Measurements from ENCODE around the gene ISG20.
"Not testable (repeated sequence)": the region's sequence is repeated elsewhere in the genome, so short reads cannot be mapped to it uniquely, and the experiment has no call there.

Gene ISG20

DNA sequence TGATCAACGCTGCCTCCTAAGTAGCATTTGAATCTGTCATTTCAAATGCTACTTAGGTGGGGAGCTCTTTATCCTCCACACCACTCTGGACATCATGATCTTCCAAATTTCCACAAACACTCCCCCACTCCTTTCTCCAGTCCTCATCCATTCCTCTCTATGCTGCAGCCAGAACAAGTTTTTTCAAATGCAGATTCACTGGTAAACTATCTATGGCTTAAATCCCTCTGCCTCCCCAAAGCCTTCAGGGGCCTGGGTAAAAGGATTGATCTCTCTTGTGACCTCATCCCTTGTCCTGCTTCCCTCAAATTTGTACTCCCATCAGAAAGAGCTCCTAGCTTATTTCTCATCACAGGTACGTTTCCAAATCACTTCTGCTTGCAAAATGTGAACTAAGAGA lies 19.0 kb upstream of the ISG20 start:
- DNase-seq, result no peak

DNA sequence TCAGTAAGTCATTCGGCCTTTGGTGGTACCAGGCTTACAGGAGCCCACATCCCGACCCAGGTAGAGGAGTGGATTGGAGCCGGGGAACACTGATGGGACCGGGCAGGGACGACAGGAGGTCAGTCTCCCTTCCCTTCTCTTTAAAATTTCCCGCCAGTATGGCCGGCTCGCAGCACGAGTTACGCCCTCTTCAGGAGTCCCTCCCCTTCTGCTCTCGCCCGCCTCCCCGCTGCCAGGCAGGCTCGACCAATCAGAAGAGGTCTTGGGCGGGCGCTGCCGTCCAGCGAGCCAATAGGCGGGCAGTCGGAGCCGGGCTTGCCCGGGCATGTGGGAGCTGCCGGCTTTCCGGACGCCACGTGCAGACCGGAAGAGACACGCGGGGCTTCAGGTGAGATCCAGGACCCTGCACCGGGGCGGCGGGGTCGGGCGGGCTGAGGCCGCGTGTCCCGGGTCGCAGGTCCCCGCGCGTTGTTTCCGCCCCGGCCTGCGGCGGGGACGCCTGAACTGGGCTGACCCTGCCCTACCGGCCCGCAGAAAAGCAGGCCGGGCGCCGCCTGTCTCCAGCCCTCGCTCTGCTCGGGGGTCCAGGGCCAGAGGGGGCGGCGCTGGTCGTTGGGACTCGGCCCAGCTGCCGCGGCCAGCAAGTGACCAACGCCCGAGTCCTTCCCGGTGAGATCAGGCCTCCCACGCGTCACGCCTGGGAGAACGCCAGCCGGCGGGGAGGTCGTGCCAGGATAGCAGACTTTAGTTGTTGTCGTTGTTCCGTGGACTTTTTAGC lies 17.6 kb upstream of the ISG20 start, which contains the start of gene AEN:
AEN (plus strand) TSS at position 346 of the 778 bp plus-strand sequence. CDS start 4,870 bp downstream, outside the sequence.
- DNase-seq, result peak; percentile 96

DNA sequence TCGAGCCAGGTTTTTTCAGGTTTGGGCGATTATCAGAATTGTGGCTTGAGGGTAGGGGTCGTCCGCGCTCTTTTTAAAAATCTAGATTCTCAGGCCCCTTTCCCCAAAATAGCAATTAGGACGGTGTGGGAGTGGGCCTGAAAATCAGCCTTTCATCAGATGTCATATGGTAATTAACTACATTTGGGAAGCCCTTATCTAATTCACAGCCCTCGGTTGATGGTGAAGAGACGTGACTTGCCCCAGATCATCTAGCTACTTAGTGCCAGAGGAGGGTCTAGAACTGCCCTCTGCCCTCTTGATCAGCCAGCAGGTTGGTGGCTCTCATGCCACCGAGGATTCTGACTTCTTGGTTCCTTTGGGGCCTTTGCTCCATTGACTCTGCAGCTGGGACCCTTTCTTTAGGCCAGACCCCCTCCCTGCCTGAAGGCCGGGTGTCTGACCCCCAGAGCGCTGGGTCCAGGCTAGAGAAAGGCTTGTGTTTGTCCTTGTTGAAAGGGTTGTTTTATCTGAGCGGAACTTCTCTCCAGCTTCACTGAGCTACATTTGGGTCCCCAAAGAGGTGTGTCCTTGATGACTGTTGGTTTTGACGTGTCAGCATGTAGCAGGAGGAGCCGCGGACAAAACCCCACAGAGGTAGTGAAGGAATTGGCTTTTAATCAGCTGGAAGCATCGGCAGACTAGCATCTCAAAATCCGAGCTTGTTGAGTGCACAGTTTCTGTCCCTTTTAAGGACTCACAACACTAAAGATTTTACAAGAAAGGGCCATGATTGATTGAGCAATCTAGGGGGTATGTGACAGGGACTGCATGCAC lies 16.8 kb upstream of the ISG20 start:
- DNase-seq, result no peak

DNA sequence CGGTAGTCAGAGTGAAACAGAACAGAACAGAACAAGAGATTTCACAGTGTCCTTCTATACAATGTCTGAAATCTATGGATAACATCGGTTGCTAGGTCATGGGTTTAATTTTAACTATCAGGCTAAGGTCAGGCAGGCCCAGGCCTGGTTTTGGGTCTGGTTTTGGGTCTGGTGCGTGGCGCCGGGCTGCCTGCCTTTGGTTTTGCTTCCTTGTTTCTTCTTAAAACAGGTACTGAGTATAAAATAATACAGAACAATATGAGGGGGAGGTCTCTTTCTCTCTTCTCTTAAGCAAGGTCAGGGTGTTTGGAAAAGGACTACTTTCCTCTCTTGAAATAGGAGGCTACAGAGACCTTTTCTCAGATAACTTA lies 16.2 kb upstream of the ISG20 start:
- no peak for DNase-seq

DNA sequence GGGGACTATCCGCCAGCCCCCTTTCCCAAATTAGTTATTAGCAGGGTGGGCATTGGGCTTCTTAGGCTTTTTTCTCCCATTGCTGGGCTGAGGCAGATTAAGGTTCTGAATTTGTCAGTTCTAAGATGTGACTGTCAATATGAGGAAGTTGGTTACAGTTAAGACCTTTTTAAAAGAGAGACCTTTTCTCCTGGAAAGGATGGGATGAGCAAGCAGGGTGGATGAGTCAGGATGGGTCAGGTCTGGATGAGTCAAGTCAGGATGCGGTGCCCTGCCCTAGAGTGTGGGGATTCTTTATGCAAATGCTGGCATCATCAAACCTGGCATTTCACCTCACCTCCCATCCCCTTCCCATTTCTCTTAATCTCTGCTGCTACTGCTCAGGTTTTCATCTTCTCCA lies 15.8 kb upstream of the ISG20 start:
- no peak for DNase-seq

DNA sequence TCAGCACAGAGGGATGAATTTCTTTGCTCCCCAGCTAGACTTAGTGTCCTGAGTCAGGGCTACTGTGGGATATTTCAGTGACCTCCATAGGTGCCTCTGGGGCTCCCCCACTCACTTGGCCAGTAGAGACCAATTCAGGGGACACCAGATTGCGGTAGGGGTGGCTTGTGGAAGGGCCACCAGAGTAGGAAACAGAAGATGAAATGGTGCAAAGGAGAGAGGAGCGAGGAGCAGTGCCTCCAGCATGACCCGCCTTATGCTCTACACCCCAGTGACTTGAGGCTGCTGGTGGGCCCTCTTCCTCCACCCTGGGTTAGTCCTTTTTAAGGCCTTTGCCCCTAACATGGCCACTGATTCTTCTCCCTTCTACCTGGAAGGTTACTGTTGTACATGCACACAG lies 15.2 kb upstream of the ISG20 start:
- no peak for DNase-seq

DNA sequence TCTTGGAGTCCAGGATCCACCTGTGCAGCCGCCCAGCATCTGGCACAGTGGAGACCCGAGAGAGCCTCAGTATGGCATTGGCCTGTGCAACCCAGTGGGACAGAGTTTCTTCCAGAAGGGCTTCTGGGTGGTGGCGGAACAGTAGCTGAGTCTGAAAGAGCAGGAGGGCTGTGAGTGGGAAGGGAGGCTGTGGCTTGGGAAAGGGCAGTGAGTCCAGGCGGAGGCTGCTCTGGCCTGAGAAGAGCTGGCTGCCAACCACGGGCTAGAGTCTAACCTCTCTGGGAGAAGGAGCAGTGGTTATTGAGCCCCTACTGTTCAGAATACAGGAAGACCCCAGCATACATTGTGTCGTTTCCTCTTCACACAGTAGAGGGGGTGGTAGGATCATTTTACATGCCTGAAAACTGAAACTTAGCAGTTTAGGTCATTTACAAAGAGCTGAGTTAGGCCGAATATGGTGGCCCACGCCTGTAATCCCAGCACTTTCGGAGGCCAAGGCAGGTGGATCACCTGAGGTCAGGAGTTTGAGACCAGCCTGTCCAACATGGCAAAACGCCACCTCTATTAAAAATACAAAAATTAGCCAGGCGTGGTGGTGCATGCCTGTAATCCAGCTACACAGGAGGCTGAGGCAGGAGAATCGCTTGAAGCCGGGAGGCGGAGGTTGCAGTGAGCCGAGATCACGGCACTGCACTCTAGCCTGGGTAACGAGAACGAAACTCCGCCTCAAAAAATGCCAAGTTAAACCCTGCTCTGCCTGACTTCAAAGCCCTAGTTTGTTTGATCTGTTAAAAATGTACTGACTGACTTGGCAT lies 14.5 kb upstream of the ISG20 start:
- no peak for DNase-seq

DNA sequence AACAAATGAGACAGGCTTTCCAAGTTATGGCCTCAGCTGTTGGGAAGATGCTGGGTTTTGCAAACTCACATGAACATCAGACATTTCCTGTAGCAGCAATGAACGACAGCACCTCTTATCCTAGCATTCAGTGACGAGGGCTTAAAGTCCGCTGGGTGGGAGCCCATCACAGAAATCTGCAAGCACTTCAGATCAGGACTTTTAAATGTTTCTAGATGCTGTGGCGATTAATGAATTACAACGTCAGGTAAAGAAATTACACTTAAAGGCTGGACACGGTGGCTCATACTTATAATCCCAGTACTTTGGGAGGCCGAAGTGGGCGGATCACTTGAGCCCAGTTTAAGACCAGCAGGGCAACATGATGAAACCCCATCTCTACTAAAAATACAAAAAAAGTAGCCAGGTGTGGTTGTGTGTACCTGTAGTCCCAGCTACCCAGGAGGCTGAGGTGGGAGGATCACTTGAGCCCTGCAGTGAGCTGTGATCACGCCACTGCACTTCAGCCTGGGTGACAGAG lies 13.8 kb upstream of the ISG20 start:
- no peak for DNase-seq

DNA sequence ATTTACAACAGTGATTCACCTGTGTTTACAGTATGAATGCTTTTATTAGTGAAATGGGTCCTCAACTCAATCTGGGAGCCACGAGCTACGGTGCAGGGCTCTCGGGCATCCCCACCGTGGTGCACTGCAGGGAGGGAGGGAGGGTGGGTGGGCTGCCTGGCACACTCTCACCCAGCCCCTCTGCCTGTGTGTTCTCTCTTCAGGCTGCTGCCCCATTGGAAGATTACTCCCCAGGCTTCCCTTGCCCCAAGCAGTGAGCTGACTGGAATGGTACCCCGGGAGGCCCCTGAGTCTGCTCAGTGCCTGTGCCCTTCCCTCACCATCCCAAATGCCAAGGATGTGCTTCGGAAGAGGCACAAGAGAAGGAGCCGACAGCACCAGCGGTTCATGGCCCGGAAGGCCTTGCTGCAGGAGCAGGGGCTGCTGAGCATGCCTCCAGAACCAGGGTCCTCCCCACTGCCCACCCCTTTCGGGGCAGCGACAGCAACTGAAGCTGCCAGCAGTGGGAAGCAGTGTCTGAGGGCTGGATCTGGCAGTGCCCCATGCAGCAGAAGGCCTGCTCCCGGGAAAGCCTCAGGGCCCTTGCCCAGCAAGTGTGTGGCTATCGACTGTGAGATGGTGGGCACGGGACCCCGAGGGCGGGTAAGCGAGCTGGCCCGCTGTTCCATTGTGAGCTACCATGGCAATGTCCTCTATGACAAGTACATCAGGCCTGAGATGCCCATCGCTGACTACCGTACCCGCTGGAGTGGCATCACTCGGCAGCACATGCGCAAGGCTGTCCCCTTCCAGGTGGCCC lies 12.7 kb upstream of the ISG20 start:
- no peak for DNase-seq

DNA sequence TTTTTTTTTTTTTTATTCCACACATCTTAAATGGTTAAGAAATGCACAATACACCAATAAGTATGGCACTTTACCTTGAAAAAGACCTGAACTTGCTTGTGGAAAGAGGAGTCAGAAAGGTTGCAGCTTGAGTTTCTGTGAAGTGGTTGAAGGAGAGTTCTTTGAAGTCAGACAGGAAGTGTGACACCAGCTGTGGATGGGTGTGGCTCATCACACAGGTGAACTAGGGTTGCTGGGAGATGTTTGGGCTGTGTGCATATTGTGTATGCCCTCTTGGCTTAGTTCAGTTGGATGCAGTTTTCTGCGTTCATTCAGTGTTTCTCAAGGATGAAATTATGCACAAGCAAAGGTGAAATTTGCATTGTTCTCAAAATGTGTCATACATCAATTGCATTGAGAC lies 11.4 kb upstream of the ISG20 start:
- DNase-seq, result no peak

DNA sequence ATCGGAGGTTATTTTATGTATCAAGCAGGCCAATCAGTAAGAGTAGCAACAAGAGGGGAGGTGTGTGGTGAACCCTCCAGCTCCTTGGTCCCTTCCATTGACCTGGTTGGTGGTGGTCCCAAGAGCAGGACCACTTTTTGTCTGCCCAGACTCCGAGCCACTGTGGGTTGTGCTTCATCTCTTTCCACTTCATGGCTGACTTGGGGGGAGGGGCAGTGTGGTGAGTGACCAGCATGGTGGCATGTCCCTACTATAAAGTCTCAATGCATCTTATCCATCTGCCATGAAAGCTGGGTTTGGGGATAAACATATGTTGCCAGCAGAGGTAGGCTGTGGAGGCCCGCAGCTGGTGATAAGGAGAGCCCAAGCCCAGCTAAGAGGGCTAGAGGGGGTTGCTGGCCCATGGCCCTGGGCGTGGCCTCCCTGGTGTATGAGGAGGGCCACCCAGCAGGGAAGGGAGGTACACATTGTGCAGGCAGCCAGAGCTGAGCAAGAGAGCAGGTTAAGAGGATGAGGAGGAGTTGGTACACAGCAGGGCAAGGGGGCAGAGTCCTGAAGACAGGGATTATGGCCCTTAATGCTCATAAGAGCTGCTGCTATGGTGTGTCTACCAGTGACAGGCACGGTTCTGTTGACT lies 10.7 kb upstream of the ISG20 start:
- DNase-seq, result no peak

DNA sequence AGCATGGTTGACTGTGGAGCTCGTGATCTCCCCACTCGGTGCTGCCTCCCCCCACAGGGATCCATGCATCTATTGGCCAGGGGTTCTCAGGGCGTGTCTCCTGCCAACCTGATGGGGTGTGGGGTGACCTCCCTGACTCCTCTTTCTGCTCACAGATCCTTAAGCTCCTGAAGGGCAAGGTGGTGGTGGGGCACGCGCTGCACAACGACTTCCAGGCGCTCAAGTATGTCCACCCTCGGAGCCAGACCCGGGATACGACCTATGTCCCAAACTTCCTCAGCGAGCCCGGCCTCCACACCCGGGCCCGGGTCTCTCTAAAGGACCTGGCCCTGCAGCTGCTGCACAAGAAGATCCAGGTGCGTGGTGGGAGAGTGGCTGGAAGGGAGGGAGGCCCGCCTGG lies 9.7 kb upstream of the ISG20 start:
- DNase-seq, result no peak

DNA sequence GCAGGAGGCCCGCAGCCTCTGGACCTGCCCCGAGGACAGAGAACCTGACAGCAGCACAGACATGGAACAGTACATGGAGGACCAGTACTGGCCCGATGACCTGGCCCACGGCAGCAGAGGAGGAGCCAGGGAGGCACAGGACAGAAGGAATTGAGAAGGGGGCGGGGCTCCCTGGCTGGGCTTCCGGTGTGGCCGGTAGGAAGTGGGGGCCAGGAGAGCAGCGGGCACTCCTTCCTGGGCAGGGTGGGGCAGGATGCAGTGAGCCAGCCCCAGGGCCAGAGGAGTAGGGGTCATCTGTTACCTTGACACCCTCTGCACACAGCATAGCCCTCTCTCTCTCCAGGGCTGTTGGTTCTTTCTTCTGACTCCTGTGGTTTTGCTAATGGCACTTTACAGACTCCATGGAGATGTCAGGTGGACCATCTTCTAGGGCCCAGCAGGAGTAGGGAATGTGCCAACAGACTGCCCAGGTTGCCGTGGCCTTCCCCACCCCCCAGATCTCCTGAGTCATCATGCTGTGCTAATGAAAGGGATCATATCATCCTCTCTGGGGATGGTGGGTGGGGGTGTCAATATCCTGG lies 8.6 kb upstream of the ISG20 start:
- DNase-seq, result no peak

DNA sequence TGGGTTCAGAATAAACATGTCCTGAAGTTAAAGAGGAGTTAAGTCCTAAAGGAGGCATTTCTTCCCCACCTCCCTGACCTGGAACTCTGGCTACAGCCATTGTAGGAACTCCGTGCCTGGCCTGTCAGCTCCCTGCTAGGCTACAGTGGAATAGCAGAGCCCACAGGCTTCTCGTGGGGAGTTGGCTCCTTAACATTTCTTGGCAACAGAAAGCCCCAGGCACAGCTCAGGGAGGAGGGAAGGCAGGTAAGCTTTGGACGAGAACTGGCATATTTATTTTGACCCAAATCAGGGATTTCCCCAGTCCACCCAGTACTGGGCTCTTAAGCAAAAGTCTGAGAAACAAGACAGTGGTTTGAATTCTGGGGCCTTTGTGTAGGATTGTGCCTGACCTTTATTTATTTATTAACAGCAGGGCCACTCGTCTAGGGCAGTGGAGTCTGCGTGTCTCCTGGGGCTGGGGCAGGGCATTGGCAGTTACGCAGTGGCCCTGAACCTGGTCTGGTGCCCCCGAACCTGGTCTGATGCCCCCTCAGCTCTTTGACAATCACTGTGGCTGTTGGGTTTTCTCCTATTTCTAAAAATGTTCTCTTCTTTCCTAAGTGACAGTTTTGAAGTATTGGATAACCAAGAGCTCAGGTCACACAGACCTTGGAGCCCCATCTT lies 7.9 kb upstream of the ISG20 start:
- DNase-seq, result no peak

DNA sequence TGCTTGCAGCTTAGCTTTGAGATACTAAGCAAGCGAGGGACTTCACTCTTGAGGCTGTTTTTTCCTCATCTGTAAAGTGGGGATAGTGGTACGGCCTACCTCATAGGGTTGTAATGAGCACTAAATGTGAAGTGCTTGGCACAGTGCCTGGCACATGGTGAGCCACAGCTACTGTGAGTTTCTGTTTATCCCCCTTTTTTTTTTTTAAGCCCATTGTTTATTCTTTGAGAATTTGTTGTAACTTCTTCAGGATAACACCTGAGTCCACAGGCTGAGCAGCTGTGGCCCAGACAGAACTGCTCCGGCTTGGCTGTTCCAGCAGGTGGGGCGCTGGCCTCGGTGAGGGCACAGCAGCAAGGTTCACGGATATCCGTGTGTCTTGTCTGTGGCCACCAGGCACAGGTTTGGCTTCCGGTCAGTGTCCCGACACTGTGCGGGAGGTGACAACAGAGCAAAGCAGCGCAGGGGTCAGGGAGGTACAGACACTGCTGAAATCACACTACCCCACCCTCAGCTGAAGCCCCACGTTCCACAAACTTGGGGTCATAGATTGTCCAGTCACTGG lies 7.3 kb upstream of the ISG20 start:
- no peak for DNase-seq

DNA sequence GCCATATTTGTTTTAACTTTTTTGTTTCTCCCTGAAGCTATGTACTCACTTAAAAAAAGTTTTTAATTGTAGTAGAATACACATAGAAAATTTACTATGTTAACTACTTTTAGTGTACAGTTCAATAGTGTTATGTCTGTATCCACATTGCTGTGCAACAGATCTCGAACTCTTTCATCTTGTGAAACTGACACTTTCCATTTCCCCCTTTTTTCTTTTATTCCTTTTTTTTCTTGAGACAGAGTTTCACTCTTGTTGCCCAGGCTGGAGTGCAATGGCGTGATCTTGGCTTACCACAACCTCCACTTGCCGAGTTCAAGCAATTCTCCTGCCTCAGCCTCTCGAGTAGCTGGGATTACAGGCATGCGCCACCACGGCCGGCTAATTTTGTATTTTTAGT lies 6.0 kb upstream of the ISG20 start:
- not testable (repeated sequence) for DNase-seq

DNA sequence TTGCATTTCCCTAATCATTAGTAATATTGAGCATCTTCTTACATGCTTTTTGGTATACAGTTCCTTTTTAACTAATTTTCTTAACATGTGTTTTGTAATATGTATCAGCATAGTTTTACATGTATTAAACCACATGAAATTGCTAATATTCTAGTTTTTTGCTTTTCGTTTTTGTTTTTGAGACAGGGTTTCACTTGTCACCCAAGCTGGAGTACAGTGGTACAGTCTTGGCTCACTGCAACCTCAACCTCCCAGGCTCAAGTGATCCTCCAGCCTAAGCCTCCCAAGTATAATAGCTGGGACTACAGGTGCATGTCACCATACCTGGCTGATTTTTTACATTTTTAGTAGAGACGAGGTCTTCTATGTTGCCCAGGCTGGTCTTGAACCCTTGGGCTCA lies 4.4 kb upstream of the ISG20 start:
- DNase-seq, result no peak

DNA sequence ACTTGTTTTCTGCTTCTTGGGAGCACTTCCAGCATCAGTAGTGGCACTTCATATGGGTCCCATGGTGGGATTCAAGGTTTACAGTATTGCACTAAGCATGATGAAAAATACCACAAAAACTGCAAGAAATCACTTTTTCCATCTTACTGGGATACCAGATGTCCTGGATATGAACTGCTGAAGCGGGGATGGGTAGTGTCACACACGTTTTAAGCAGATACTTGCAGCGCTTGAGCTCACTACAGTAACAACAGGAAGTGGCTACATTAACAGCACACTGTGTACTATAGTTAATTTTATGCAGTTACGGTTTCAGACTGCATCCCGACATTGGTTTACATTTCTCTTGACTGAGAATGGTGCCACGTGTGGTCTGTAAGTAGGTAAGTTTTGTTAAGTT lies 3.5 kb upstream of the ISG20 start:
- DNase-seq, result no peak

DNA sequence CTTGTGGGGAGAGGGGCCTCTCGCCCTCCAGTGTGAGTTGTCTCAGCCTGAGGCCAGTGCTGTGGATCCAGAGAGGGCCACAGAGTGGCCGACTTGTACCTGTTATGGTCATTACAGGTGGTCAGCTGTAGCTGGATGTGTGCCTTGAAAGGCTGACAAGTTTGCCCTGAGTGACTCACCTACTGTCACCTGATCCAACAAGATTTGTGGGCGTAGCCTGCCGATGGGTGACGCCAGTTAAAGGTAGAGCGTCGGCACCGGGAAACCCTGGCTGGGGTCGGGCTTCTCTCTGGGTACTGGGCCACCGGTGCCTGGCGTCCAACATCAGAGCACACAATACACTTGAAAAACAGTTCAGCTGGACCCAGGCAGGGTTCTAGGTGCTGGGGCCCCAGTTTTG lies 2.8 kb upstream of the ISG20 start:
- no peak for DNase-seq

DNA sequence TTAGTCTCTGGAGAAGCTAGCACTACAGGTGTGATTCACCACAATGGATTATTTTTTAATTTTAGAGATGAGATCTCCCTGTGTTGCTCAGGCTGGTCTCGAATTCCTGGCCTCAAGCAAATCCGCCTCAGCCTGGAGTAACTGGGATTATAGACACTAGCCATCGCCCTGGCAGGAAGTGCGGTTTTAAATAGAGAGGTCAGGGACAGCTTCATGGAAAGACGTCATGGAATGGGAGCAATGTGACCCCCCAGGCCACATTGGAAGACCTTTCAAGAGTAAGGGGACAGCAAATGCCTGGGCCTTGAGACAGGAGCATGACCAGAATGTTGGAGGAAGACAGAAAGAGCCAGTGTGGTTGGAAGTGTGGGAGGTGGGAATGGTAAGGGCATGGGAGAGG lies 2.2 kb upstream of the ISG20 start:
- no peak for DNase-seq

DNA sequence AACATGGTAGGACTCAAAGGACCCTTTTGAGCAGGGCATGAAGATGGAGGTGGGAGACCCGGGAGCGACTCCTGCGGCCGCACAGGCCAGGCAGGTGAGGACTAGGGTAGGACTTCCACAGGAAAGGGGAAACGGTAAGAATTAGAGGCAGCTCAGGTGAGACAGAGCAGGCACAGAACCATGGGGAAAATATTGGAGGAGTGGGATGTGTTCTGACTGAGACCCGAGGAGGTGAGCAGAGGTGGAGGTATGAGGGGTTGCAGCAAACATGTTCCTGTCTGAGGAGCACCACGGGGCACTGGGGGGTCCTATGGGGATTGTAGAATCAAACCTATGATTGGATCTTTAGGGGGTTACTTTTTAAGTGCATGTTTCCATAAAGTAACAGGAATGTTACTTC lies 1.4 kb upstream of the ISG20 start:
- DNase-seq, result no peak
